Panc1 (cell line): ENCODE measurements around the gene TSPAN15. TPM values are rescaled to one million over a fixed set of nuclear protein-coding genes. Genes with fewer than 3 reads are reported as not detected.

Experiments
- ATAC-seq: fragments of 200-7000 bp; cut with Tn5 transposase; 2 replicates; pipeline ENCODE4 v1.9.1; 2020; ENCODE audit warnings: mild to moderate bottlenecking, moderate library complexity
- BruUV-seq: library from RNA; stranded (reverse); fragments of 400-500 nt; replicated peaks from 2 replicates; lab custom pipeline; 2021; lab: Mats Ljungman, UMichigan
- CTCF ChIA-PET: fragments of 300-600 bp; sonication (Branson Sonifier 250); formaldehyde crosslinking; loops from one replicate; lab custom pipeline; 2022; ENCODE audit warnings: antibody characterized with exemption; lab: Charles Lee
- POLR2A ChIA-PET: fragments of 300-600 bp; sonication (Branson Sonifier 250); formaldehyde crosslinking; loops from one replicate; lab custom pipeline; 2022; ENCODE audit warnings: antibody characterized with exemption; lab: Charles Lee
- DNase-seq: peaks from one replicate; pipeline ENCODE4 v3.0.0-alpha.2; 2010; ENCODE audit warnings: low read depth, low spot score
- H3K27ac ChIP-seq: 2 replicates; pipeline ENCODE4 v1.5.1; 2011; ENCODE audit warnings: mild to moderate bottlenecking, low read length, inconsistent platforms
- H3K27me3 ChIP-seq: fragments of 200-500 bp; sonication (Bioruptor generic); 2 replicates; pipeline ENCODE4 v1.6.0; 2014; ENCODE audit warnings: low read length, inconsistent platforms; ENCODE audit not compliant: control insufficient read depth, insufficient read depth
- H3K36me3 ChIP-seq: fragments of 200-500 bp; sonication (Bioruptor generic); 2 replicates; pipeline ENCODE4 v1.5.1; 2014; ENCODE audit warnings: inconsistent platforms, mild to moderate bottlenecking, low read length, moderate library complexity; ENCODE audit not compliant: control insufficient read depth, insufficient read depth
- H3K4me1 ChIP-seq: 2 replicates; pipeline ENCODE4 v1.5.1; 2011; ENCODE audit warnings: inconsistent platforms, mild to moderate bottlenecking, low read length, moderate library complexity; ENCODE audit not compliant: control insufficient read depth, insufficient read depth
- H3K4me3 ChIP-seq, 2 experiments: 2 replicates each; pipeline ENCODE4 v1.5.1; 2011 to 2012; ENCODE audit warnings: low read depth in 2 of 2, low read length in 2 of 2, mild to moderate bottlenecking in 2 of 2, inconsistent platforms in 1 of 2, moderate library complexity in 1 of 2
- H3K9me3 ChIP-seq: fragments of 200-500 bp; sonication (Bioruptor generic); 2 replicates; pipeline ENCODE4 v1.5.1; 2014; ENCODE audit warnings: low read depth, mild to moderate bottlenecking, inconsistent platforms, low read length, moderate library complexity; ENCODE audit not compliant: control insufficient read depth, insufficient read depth
- POLR2AphosphoS5 ChIP-seq: IDR thresholded peaks from 2 replicates; pipeline ENCODE4 v1.6.1; 2012; ENCODE audit warnings: mild to moderate bottlenecking, low read depth, low read length, moderate library complexity
- REST ChIP-seq, 2 experiments: IDR thresholded peaks; 2 replicates each; pipeline ENCODE4 v1.6.1; 2011 to 2012; ENCODE audit warnings: low read depth in 2 of 2, control low read depth in 1 of 2, low read length in 1 of 2, mild to moderate bottlenecking in 1 of 2, moderate library complexity in 1 of 2; ENCODE audit not compliant: insufficient read depth in 1 of 2
- SIN3A ChIP-seq: IDR thresholded peaks from 2 replicates; pipeline ENCODE4 v1.6.1; 2012; ENCODE audit warnings: low read depth, mild to moderate bottlenecking, low read length, moderate library complexity, borderline replicate concordance; ENCODE audit not compliant: insufficient read depth
- TCF7L2 ChIP-seq: IDR thresholded peaks from 2 replicates; pipeline ENCODE4 v1.6.1; 2011; ENCODE audit warnings: mild to moderate bottlenecking, low read depth, low read length, inconsistent platforms
- in situ Hi-C: cut with HindIII; loops from 2 replicates; pipeline ENCODE4 v1.10.0; 2016; ENCODE audit warnings: low sequenced_read_pairs, low pct_unique_long_range_greater_than_20kb
- intact Hi-C: fragments of 100-400 bp; cut with micrococcal nuclease; formaldehyde crosslinking; loops from one replicate; pipeline ENCODE4 v1.10.0; 2022; ENCODE audit not compliant: unreplicated experiment
- total RNA-seq: library from RNA; stranded (reverse); gene quantifications from one replicate; pipeline ENCODE4 v1.2.1, GENCODE V29; 2021; ENCODE audit not compliant: unreplicated experiment
- TF ChIP-seq, protein P1 (sequence below): fragments of 450-650 bp; IDR thresholded peaks from 2 replicates; pipeline ENCODE4 v1.5.1; 2017; ENCODE audit warnings: mild to moderate bottlenecking

Gene TSPAN15
- total RNA-seq, 1 experiment from 2014 or later = 199 TPM

DNA sequence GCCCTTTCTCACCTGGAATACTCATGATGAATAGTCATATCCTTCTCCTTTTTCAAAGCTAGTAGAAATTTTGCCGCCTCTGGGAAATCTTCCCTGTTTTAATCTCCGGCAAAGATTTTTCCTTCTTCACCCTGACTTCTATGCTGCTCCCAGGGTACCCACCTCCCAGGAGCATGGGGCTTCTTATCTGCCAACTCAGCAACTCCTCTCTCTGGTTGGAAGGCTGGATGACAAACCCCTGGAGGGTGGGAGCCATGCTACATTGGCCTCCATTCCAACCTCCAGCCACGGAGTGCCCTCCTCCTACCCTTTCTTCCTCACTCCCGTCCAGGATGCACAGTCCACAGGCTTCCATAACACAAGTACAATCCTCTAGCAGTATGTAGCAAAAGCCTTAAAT, 102.1 kb downstream of the TSPAN15 start:
- Histone ChIP-seq H3K36me3 (no peaks in the 10 kb centered on the region), H3K27me3 (peaks cover 8% of the 10 kb centered on the region), H3K27ac (no peak overlapping the region), H3K4me1 (no peaks in the 10 kb centered on the region), H3K9me3 (peaks cover 21% of the 10 kb centered on the region), H3K4me3 (no peak overlapping the region)
- intact Hi-C loops (no loop called here), in situ Hi-C loops (no loop called here)
- CTCF ChIA-PET = no interaction called here
- DNase-seq (no peak), ATAC-seq (no peak)
- TF ChIP-seq REST (IDR thresholded peaks at IDR 0.05; ENCODE audit: insufficient read depth in 1 of 2, low read depth in 2 of 2, low read length in 1 of 2) (no peak), TCF7L2 (no peak), SIN3A (no peak), POLR2AphosphoS5 (no peak)
- TF ChIP-seq, protein P1, sequence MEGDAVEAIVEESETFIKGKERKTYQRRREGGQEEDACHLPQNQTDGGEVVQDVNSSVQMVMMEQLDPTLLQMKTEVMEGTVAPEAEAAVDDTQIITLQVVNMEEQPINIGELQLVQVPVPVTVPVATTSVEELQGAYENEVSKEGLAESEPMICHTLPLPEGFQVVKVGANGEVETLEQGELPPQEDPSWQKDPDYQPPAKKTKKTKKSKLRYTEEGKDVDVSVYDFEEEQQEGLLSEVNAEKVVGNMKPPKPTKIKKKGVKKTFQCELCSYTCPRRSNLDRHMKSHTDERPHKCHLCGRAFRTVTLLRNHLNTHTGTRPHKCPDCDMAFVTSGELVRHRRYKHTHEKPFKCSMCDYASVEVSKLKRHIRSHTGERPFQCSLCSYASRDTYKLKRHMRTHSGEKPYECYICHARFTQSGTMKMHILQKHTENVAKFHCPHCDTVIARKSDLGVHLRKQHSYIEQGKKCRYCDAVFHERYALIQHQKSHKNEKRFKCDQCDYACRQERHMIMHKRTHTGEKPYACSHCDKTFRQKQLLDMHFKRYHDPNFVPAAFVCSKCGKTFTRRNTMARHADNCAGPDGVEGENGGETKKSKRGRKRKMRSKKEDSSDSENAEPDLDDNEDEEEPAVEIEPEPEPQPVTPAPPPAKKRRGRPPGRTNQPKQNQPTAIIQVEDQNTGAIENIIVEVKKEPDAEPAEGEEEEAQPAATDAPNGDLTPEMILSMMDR = no peak
- POLR2A ChIA-PET = no interaction called here
- BruUV-seq = no TSS peak

GRCh38 chr10:69554611-69555010, 103.3 kb downstream of the TSPAN15 start:
- BruUV-seq = no TSS peak
- CTCF ChIA-PET = no interaction called here

More at GRCh38 chr10:69554611-69555010, 103.3 kb downstream of the TSPAN15 start:
- H3K4me3 ChIP-seq = no peak overlapping the region
- intact Hi-C loops (no loop called here), in situ Hi-C loops (no loop called here)
- POLR2A ChIA-PET = no interaction called here
- peaks cover 8% of the 10 kb centered on the region for H3K27me3 ChIP-seq
- ATAC-seq (no peak), DNase-seq (no peak)
- H3K9me3 ChIP-seq = peaks cover 14% of the 10 kb centered on the region
- TF ChIP-seq POLR2AphosphoS5 (no peak), REST (IDR thresholded peaks at IDR 0.05; ENCODE audit: insufficient read depth in 1 of 2, low read depth in 2 of 2, low read length in 1 of 2) (no peak), TCF7L2 (no peak), SIN3A (no peak)
- TF ChIP-seq, protein P1 = no peak
- no peaks in the 10 kb centered on the region for H3K4me1 ChIP-seq
- no peak overlapping the region for H3K27ac ChIP-seq
- no peaks in the 10 kb centered on the region for H3K36me3 ChIP-seq
